WTC11 (cell line): ENCODE data around the gene AFF3. TPM values are rescaled to one million over a fixed set of nuclear protein-coding genes. Genes with fewer than 3 reads are reported as not detected.

ENCODE experiments used
- ATAC-seq: fragments of 200-7000 bp; cut with Tn5 transposase; 2 replicates; pipeline ENCODE4 v1.10.0; 2021; ENCODE audit warnings: mild to moderate bottlenecking, moderate library complexity
- CTCF ChIA-PET: fragments of 300-600 bp; sonication (Branson Sonifier 250); formaldehyde crosslinking; loops from one replicate; lab custom pipeline; 2021; ENCODE audit warnings: antibody characterized with exemption; lab: Charles Lee
- POLR2A ChIA-PET: fragments of 350-600 bp; sonication (Branson Sonifier 250); formaldehyde crosslinking; loops from one replicate; lab custom pipeline; 2021; ENCODE audit warnings: antibody characterized with exemption; lab: Charles Lee
- DNase-seq: peaks from one replicate; pipeline ENCODE4 v3.0.0; 2021; ENCODE audit warnings: low spot score
- H3K27ac Mint-ChIP-seq: 2 replicates; pipeline ENCODE4 v1.8.0; 2021; ENCODE audit warnings: mixed read lengths
- H3K27me3 Mint-ChIP-seq: 2 replicates; pipeline ENCODE4 v1.8.0; 2021; ENCODE audit warnings: low read depth, mild to moderate bottlenecking, moderate library complexity, mixed read lengths
- H3K36me3 Mint-ChIP-seq: 2 replicates; pipeline ENCODE4 v1.8.0; 2021; ENCODE audit warnings: mixed read lengths
- H3K4me1 Mint-ChIP-seq: 2 replicates; pipeline ENCODE4 v1.8.0; 2022; ENCODE audit warnings: mixed read lengths
- H3K4me3 Mint-ChIP-seq: 2 replicates; pipeline ENCODE4 v1.8.0; 2021; ENCODE audit warnings: mild to moderate bottlenecking, moderate library complexity, mixed read lengths
- H3K9me3 Mint-ChIP-seq: 2 replicates; pipeline ENCODE4 v1.8.0; 2021; ENCODE audit warnings: mixed read lengths
- CBFB ChIP-seq: sonication (generic); formaldehyde crosslinking; IDR thresholded peaks from 2 replicates; pipeline ENCODE4 v1.8.1; 2022; ENCODE audit warnings: mild to moderate bottlenecking, low read depth, missing genetic modification reagents
- EMX1 ChIP-seq: fragments of 250-450 bp; sonication (Bioruptor Pico); IDR thresholded peaks from 2 replicates; pipeline ENCODE4 v1.8.0; 2021; ENCODE audit warnings: mild to moderate bottlenecking
- ETV6 ChIP-seq: sonication (generic); formaldehyde crosslinking; IDR thresholded peaks from 2 replicates; pipeline ENCODE4 v1.8.1; 2022; ENCODE audit warnings: mild to moderate bottlenecking, missing genetic modification reagents
- HMGA2 ChIP-seq: fragments of 250-450 bp; sonication (Bioruptor Pico); IDR thresholded peaks from 2 replicates; pipeline ENCODE4 v1.4.0; 2021; ENCODE audit warnings: mild to moderate bottlenecking, moderate library complexity
- JUN ChIP-seq: sonication (generic); formaldehyde crosslinking; IDR thresholded peaks from 2 replicates; pipeline ENCODE4 v1.8.0; 2023; ENCODE audit warnings: mild to moderate bottlenecking, missing genetic modification reagents
- MAX ChIP-seq: sonication (generic); formaldehyde crosslinking; IDR thresholded peaks from 2 replicates; pipeline ENCODE4 v1.8.0; 2022; ENCODE audit warnings: mild to moderate bottlenecking, missing genetic modification reagents
- MXD4 ChIP-seq: fragments of 250-450 bp; sonication (Bioruptor Pico); IDR thresholded peaks from 2 replicates; pipeline ENCODE4 v1.8.0; 2021; ENCODE audit warnings: mild to moderate bottlenecking, moderate library complexity, borderline replicate concordance
- NFE2L1 ChIP-seq: sonication (generic); formaldehyde crosslinking; IDR thresholded peaks from 2 replicates; pipeline ENCODE4 v1.8.1; 2023; ENCODE audit warnings: missing genetic modification reagents
- NFYB ChIP-seq: sonication (generic); formaldehyde crosslinking; conservative IDR thresholded peaks from 2 replicates; pipeline ENCODE4 v1.8.0; 2022; ENCODE audit warnings: low read depth, missing genetic modification reagents
- RELA ChIP-seq: sonication (generic); formaldehyde crosslinking; IDR thresholded peaks from 2 replicates; pipeline ENCODE4 v1.8.1; 2022; ENCODE audit warnings: missing genetic modification reagents, mild to moderate bottlenecking, borderline replicate concordance
- RORB ChIP-seq: fragments of 250-450 bp; sonication (Bioruptor Pico); IDR thresholded peaks from 2 replicates; pipeline ENCODE4 v1.9.0; 2021; ENCODE audit warnings: mild to moderate bottlenecking
- TCF7 ChIP-seq: sonication (generic); formaldehyde crosslinking; IDR thresholded peaks from 2 replicates; pipeline ENCODE4 v1.8.0; 2022; ENCODE audit warnings: mild to moderate bottlenecking, low read depth, missing genetic modification reagents, moderate library complexity
- TP53 ChIP-seq: sonication (generic); formaldehyde crosslinking; IDR thresholded peaks from 2 replicates; pipeline ENCODE4 v1.8.1; 2023; ENCODE audit warnings: mild to moderate bottlenecking, missing genetic modification reagents
- USF1 ChIP-seq: sonication (generic); formaldehyde crosslinking; IDR thresholded peaks from 2 replicates; pipeline ENCODE4 v1.8.0; 2022; ENCODE audit warnings: mild to moderate bottlenecking, missing genetic modification reagents
- ZNF219 ChIP-seq: sonication (generic); formaldehyde crosslinking; IDR thresholded peaks from 2 replicates; pipeline ENCODE4 v1.8.0; 2023; ENCODE audit warnings: missing genetic modification reagents, mild to moderate bottlenecking, borderline replicate concordance
- ZNF232 ChIP-seq: sonication (generic); formaldehyde crosslinking; IDR thresholded peaks from 2 replicates; pipeline ENCODE4 v1.8.0; 2022; ENCODE audit warnings: mild to moderate bottlenecking, missing genetic modification reagents
- ZNF532 ChIP-seq: fragments of 250-450 bp; sonication (Bioruptor Pico); IDR thresholded peaks from 2 replicates; pipeline ENCODE4 v1.9.0; 2021; ENCODE audit warnings: mild to moderate bottlenecking, borderline replicate concordance
- total RNA-seq: library from RNA; stranded (reverse); gene quantifications from 3 replicates; pipeline ENCODE4 v1.2.3, GENCODE V29; 2021
- TF ChIP-seq, protein P1 (sequence below): sonication (generic); formaldehyde crosslinking; IDR thresholded peaks from 2 replicates; pipeline ENCODE4 v1.8.0; 2022; ENCODE audit warnings: missing genetic modification reagents
- TF ChIP-seq, protein P2 (sequence below): sonication (generic); formaldehyde crosslinking; IDR thresholded peaks from 2 replicates; pipeline ENCODE4 v1.8.1; 2022; ENCODE audit warnings: missing genetic modification reagents, borderline replicate concordance
- TF ChIP-seq, protein P3 (sequence below): sonication (generic); formaldehyde crosslinking; IDR thresholded peaks from 2 replicates; pipeline ENCODE4 v1.8.0; 2023; ENCODE audit warnings: missing genetic modification reagents, mild to moderate bottlenecking, borderline replicate concordance

AFF3 gene
- total RNA-seq, 1 experiment from 2014 or later, result 1.2 TPM

DNA sequence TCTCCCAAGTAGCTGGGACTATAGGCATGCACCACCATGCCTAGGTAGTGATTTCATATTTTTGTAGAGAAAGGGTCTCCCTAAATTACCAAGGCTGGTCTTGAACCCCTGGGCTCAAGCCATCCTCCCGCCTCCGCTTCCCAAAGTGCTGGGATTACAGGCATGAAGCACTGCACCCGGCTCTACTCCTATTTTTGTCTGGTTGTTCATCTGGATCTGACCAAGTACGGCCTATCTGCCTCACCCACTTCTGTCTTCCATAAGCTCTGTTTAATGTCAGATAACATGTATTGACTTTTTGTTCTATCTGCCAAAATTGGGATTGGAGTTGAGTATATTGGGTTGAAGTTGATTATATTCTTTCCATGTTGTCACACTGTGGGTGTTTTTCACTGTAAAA is 198.4 kb downstream of the AFF3 start:
- Mint-ChIP-seq H3K4me3 (no peak overlapping the region), H3K9me3 (no peaks in the 10 kb centered on the region), H3K27ac (no peak overlapping the region), H3K27me3 (no peaks in the 10 kb centered on the region), H3K4me1 (no peaks in the 10 kb centered on the region), H3K36me3 (no peaks in the 10 kb centered on the region)
- CTCF ChIA-PET, result no interaction called here
- ATAC-seq (no peak), DNase-seq (no peak)
- TF ChIP-seq ZNF232 (CRISPR knock-in tag) (no peak), HMGA2 (no peak), MAX (CRISPR knock-in tag) (no peak), USF1 (CRISPR knock-in tag) (no peak), ETV6 (no peak)
- TF ChIP-seq, protein P1, sequence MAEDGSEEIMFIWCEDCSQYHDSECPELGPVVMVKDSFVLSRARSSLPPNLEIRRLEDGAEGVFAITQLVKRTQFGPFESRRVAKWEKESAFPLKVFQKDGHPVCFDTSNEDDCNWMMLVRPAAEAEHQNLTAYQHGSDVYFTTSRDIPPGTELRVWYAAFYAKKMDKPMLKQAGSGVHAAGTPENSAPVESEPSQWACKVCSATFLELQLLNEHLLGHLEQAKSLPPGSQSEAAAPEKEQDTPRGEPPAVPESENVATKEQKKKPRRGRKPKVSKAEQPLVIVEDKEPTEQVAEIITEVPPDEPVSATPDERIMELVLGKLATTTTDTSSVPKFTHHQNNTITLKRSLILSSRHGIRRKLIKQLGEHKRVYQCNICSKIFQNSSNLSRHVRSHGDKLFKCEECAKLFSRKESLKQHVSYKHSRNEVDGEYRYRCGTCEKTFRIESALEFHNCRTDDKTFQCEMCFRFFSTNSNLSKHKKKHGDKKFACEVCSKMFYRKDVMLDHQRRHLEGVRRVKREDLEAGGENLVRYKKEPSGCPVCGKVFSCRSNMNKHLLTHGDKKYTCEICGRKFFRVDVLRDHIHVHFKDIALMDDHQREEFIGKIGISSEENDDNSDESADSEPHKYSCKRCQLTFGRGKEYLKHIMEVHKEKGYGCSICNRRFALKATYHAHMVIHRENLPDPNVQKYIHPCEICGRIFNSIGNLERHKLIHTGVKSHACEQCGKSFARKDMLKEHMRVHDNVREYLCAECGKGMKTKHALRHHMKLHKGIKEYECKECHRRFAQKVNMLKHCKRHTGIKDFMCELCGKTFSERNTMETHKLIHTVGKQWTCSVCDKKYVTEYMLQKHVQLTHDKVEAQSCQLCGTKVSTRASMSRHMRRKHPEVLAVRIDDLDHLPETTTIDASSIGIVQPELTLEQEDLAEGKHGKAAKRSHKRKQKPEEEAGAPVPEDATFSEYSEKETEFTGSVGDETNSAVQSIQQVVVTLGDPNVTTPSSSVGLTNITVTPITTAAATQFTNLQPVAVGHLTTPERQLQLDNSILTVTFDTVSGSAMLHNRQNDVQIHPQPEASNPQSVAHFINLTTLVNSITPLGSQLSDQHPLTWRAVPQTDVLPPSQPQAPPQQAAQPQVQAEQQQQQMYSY (CRISPR knock-in tag), result no peak
- TF ChIP-seq, protein P2, sequence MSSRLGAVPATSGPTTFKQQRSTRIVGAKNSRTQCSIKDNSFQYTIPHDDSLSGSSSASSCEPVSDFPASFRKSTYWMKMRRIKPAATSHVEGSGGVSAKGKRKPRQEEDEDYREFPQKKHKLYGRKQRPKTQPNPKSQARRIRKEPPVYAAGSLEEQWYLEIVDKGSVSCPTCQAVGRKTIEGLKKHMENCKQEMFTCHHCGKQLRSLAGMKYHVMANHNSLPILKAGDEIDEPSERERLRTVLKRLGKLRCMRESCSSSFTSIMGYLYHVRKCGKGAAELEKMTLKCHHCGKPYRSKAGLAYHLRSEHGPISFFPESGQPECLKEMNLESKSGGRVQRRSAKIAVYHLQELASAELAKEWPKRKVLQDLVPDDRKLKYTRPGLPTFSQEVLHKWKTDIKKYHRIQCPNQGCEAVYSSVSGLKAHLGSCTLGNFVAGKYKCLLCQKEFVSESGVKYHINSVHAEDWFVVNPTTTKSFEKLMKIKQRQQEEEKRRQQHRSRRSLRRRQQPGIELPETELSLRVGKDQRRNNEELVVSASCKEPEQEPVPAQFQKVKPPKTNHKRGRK (CRISPR knock-in tag), result no peak
- POLR2A ChIA-PET, result no interaction called here

GRCh38 chr2:99942561-99943347 is 199.6 kb downstream of the AFF3 start:
- CTCF ChIA-PET, result no interaction called here
- no peaks in the 10 kb centered on the region for H3K9me3 Mint-ChIP-seq
- no peak overlapping the region for H3K4me3 Mint-ChIP-seq

More at GRCh38 chr2:99942561-99943347, 199.6 kb downstream of the AFF3 start:
- Mint-ChIP-seq H3K27ac (no peak overlapping the region), H3K4me1 (no peaks in the 10 kb centered on the region), H3K27me3 (no peaks in the 10 kb centered on the region), H3K36me3 (no peaks in the 10 kb centered on the region)
- POLR2A ChIA-PET, result no interaction called here
- TF ChIP-seq ZNF532 (CRISPR knock-in tag) (no peak), RELA (no peak), CBFB (no peak), EMX1 (no peak), TP53 (CRISPR knock-in tag) (no peak), NFYB (CRISPR knock-in tag) (no peak), ZNF232 (CRISPR knock-in tag) (no peak), TCF7 (CRISPR knock-in tag) (no peak), NFE2L1 (CRISPR knock-in tag) (no peak), RORB (CRISPR knock-in tag) (no peak), ZNF219 (CRISPR knock-in tag) (no peak), MXD4 (CRISPR knock-in tag) (no peak), JUN (CRISPR knock-in tag) (no peak)
- TF ChIP-seq, protein P3, sequence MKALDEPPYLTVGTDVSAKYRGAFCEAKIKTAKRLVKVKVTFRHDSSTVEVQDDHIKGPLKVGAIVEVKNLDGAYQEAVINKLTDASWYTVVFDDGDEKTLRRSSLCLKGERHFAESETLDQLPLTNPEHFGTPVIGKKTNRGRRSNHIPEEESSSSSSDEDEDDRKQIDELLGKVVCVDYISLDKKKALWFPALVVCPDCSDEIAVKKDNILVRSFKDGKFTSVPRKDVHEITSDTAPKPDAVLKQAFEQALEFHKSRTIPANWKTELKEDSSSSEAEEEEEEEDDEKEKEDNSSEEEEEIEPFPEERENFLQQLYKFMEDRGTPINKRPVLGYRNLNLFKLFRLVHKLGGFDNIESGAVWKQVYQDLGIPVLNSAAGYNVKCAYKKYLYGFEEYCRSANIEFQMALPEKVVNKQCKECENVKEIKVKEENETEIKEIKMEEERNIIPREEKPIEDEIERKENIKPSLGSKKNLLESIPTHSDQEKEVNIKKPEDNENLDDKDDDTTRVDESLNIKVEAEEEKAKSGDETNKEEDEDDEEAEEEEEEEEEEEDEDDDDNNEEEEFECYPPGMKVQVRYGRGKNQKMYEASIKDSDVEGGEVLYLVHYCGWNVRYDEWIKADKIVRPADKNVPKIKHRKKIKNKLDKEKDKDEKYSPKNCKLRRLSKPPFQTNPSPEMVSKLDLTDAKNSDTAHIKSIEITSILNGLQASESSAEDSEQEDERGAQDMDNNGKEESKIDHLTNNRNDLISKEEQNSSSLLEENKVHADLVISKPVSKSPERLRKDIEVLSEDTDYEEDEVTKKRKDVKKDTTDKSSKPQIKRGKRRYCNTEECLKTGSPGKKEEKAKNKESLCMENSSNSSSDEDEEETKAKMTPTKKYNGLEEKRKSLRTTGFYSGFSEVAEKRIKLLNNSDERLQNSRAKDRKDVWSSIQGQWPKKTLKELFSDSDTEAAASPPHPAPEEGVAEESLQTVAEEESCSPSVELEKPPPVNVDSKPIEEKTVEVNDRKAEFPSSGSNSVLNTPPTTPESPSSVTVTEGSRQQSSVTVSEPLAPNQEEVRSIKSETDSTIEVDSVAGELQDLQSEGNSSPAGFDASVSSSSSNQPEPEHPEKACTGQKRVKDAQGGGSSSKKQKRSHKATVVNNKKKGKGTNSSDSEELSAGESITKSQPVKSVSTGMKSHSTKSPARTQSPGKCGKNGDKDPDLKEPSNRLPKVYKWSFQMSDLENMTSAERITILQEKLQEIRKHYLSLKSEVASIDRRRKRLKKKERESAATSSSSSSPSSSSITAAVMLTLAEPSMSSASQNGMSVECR (CRISPR knock-in tag), result no peak
- no peak for ATAC-seq
- no peak for DNase-seq
